ENCODE data around the gene KCNJ8.

DNA sequence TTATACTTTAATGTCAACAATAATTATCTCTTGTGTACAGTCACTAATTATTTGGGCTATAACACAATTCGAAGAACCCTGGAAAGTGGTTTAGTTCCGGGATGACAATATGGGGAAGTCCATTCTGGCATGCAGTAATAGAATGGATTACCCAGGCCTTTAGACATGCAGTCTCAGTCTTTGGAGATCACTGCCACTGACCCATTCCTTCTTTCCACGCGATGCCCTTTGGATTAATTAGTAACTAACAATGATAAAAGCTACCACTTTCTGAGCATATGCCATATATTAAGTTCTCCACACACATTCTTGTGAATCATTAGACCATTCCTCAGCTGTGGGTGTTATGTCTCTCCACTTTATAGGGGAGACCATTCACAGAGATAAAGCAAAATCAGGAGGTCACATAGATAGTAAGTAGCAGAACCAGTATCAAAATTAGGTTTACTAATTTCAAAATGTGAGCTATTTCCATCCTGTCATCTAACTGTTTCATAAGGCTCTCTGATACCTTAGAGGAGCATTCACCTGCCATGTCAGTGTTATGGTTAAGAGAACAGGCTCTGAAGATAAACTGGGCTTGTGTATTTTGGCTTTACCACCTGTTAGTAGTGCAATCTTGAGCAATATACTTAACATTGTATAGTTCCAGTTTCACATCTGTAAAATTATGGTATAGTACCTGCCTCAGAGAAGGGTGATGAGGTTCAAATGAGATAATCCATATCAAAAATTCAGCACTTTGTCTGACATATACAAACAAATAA lies 27.2 kb upstream of the KCNJ8 start:
- TF ChIP-seq ZFP3 (CRISPR knock-in tag; IDR thresholded peaks at IDR 0.05) (no peak), ZNF565 (CRISPR knock-in tag; conservative IDR thresholded peaks at IDR 0.05; ENCODE audit: low read depth) (no peak)

All from SK-N-SH treated with all-trans-retinoic acid at 6 μM for 48 hours (cell line).